SK-N-MC (cell line): Measurements from ENCODE around the gene MED17.

Experiments used
- EZH2 ChIP-seq: fragments of 200-600 bp; sonication (generic); IDR thresholded peaks from one replicate; pipeline ENCODE4 v1.6.1; 2017; ENCODE audit warnings: antibody characterized with exemption
- POLR2AphosphoS5 ChIP-seq: IDR thresholded peaks from 2 replicates; pipeline ENCODE4 v1.6.1; 2012; ENCODE audit warnings: mild to moderate bottlenecking, low read depth, low read length, borderline replicate concordance

DNA sequence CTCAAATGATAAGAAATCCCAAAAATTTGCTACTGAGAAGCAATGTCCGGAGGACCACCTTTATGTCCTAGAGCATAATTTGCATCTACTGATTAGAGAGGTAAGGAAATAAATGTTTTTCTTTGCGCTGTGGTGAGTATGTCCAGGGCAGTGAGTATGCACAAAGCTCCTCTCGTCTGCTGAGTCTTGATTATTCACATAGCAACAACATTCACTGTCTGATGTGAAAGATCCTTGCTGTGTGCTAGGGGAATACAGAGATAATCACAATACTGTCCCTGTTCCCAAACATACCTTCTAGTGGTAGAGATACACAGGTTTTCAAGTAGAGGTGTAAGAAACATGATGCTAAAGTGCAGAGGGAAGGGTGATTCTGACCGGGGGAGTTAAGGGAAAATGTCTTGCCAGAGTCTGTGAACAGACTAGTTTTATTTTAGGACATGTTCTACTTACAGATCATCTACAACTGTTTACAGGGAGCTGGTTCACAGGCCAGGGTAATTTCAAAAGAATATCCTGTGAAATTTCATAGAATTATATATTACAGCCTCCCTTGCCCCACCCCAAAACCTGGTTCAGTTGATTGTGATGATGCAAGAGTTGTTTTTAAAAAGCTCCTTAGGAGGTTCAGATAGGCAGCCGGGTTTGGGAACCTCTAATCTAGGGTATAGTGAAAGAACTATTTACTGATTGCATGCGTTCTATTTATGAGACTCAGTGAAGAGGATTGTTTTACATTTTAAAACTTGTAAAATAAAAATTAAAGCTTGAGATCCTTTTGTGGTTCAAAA is 12.6 kb downstream of the MED17 start:
- TF ChIP-seq POLR2AphosphoS5 (no peak), EZH2 (no peak)
